ENCODE data around the gene EIF3D.

The EIF3D gene

GRCh38 chr22:36528795-36529751, at the start of gene EIF3D:
Gene EIF3D, minus strand, starts transcription at chr22:36529166. Its CDS starts 3,045 bp downstream, at chr22:36526121.
- peak within 1 kb of the TSS; percentile 77 for H3K27ac ChIP-seq
- no peaks in the 10 kb centered on the region for H3K9me3 ChIP-seq (ENCODE audit: control insufficient read depth, low read length)
- no peaks in the 10 kb centered on the region for H3K36me3 ChIP-seq (ENCODE audit: control insufficient read depth, insufficient read depth, low read length)
- H3K79me2 ChIP-seq, result no peaks in the 10 kb centered on the region
- H3K4me1 ChIP-seq, result no peaks in the 10 kb centered on the region
- no peaks in the 10 kb centered on the region for H3K27me3 ChIP-seq (ENCODE audit: control insufficient read depth, insufficient read depth, low read length)
- no peak for TF ChIP-seq CTCF (IDR thresholded peaks at IDR 0.05)
- peak within 1 kb of the TSS; percentile 82 for H3K4me2 ChIP-seq (ENCODE audit: low read length)
- peak within 1 kb of the TSS; percentile 90 for H2AFZ ChIP-seq
- peak within 1 kb of the TSS; percentile 28 for H3K9ac ChIP-seq
- peak within 1 kb of the TSS; percentile 89 for H3K4me3 ChIP-seq (ENCODE audit: low read depth, low read length)

GRCh38 chr22:36578619-36579018, 49.7 kb upstream of the EIF3D start:
- no peak overlapping the region for H3K4me3 ChIP-seq (ENCODE audit: low read depth, low read length)
- H3K27ac ChIP-seq, result no peak overlapping the region
- no peaks in the 10 kb centered on the region for H3K36me3 ChIP-seq (ENCODE audit: control insufficient read depth, insufficient read depth, low read length)
- no peaks in the 10 kb centered on the region for H3K79me2 ChIP-seq
- TF ChIP-seq CTCF (IDR thresholded peaks at IDR 0.05), result no peak
- no peak overlapping the region for H3K9ac ChIP-seq
- H3K4me2 ChIP-seq (ENCODE audit: low read length), result no peak overlapping the region
- H3K9me3 ChIP-seq (ENCODE audit: control insufficient read depth, low read length), result no peaks in the 10 kb centered on the region
- H3K27me3 ChIP-seq (ENCODE audit: control insufficient read depth, insufficient read depth, low read length), result no peaks in the 10 kb centered on the region
- no peaks in the 10 kb centered on the region for H3K4me1 ChIP-seq
- no peak overlapping the region for H2AFZ ChIP-seq

- Histone ChIP-seq H3K4me3 (ENCODE audit: low read depth, low read length) (no peak overlapping the region), H3K4me1 (no peaks in the 10 kb centered on the region), H3K27me3 (ENCODE audit: control insufficient read depth, insufficient read depth, low read length) (no peaks in the 10 kb centered on the region), H3K79me2 (no peaks in the 10 kb centered on the region), H3K27ac (no peak overlapping the region), H3K36me3 (ENCODE audit: control insufficient read depth, insufficient read depth, low read length) (no peaks in the 10 kb centered on the region), H3K9ac (no peak overlapping the region), H3K9me3 (ENCODE audit: control insufficient read depth, low read length) (no peaks in the 10 kb centered on the region), H2AFZ (no peak overlapping the region), H3K4me2 (ENCODE audit: low read length) (no peak overlapping the region)
- TF ChIP-seq CTCF (IDR thresholded peaks at IDR 0.05), result no peak
Observed at GRCh38 chr22:36577019-36577418, 48.1 kb upstream of the EIF3D start.

- Histone ChIP-seq H3K9ac (no peak overlapping the region), H3K79me2 (no peaks in the 10 kb centered on the region), H3K4me1 (no peaks in the 10 kb centered on the region), H2AFZ (no peak overlapping the region), H3K9me3 (ENCODE audit: control insufficient read depth, low read length) (no peaks in the 10 kb centered on the region), H3K4me3 (ENCODE audit: low read depth, low read length) (no peak overlapping the region), H3K36me3 (ENCODE audit: control insufficient read depth, insufficient read depth, low read length) (no peaks in the 10 kb centered on the region), H3K27me3 (ENCODE audit: control insufficient read depth, insufficient read depth, low read length) (no peaks in the 10 kb centered on the region), H3K4me2 (ENCODE audit: low read length) (no peak overlapping the region), H3K27ac (no peak overlapping the region)
- TF ChIP-seq CTCF (IDR thresholded peaks at IDR 0.05), result no peak
Observed at GRCh38 chr22:36574728-36575127, 45.8 kb upstream of the EIF3D start.

Measured in parathyroid adenoma (tissue), 2 donors.